Osteoblast (primary cell): ENCODE data around the gene MTCL1. TPM values are rescaled to one million over a fixed set of nuclear protein-coding genes. Genes with fewer than 3 reads are reported as not detected.

Experiments
- DNase-seq: peaks from one replicate; pipeline ENCODE4 v3.0.0; 2011; ENCODE audit warnings: low spot score, mixed read lengths; ENCODE audit not compliant: insufficient read length; ENCODE audit errors: missing footprints
- H2AFZ ChIP-seq: 2 replicates; pipeline ENCODE4 v1.6.0; 2011; ENCODE audit warnings: mild to moderate bottlenecking, low read length
- H3K27ac ChIP-seq: 2 replicates; pipeline ENCODE4 v1.5.1; 2011; ENCODE audit warnings: mild to moderate bottlenecking, low read depth, low read length, moderate library complexity
- H3K27me3 ChIP-seq: 2 replicates; pipeline ENCODE4 v1.6.0; 2012; ENCODE audit warnings: mild to moderate bottlenecking, control low read depth, inconsistent platforms, low read length, moderate library complexity; ENCODE audit not compliant: insufficient read depth
- H3K36me3 ChIP-seq: 2 replicates; pipeline ENCODE4 v1.5.1; 2011; ENCODE audit warnings: mild to moderate bottlenecking, low read length, control low read depth, moderate library complexity; ENCODE audit not compliant: insufficient read depth
- H3K4me1 ChIP-seq: 2 replicates; pipeline ENCODE4 v1.5.1; 2011; ENCODE audit warnings: mild to moderate bottlenecking, low read length, control low read depth, moderate library complexity; ENCODE audit not compliant: insufficient read depth
- H3K4me2 ChIP-seq: 2 replicates; pipeline ENCODE4 v1.6.0; 2011; ENCODE audit warnings: mild to moderate bottlenecking, low read length; ENCODE audit not compliant: insufficient read depth
- H3K4me3 ChIP-seq: fragments of 200-600 bp; sonication (generic); 3 replicates; pipeline ENCODE4 v1.5.1; 2012; ENCODE audit warnings: mild to moderate bottlenecking, low read length, inconsistent platforms; ENCODE audit not compliant: insufficient read depth
- H3K79me2 ChIP-seq: 2 replicates; pipeline ENCODE4 v1.6.0; 2012; ENCODE audit warnings: mild to moderate bottlenecking, low read length, control low read depth, inconsistent platforms; ENCODE audit not compliant: insufficient read depth
- H3K9me3 ChIP-seq: 2 replicates; pipeline ENCODE4 v1.5.1; 2011; ENCODE audit warnings: low read depth, low read length, control low read depth
- H4K20me1 ChIP-seq: 2 replicates; pipeline ENCODE4 v1.6.0; 2012; ENCODE audit warnings: mild to moderate bottlenecking, low read length, control low read depth; ENCODE audit not compliant: insufficient read depth
- CTCF ChIP-seq: IDR thresholded peaks from 2 replicates; pipeline ENCODE4 v1.5.1; 2011; ENCODE audit warnings: mild to moderate bottlenecking, low read depth, low read length, moderate library complexity; ENCODE audit errors: extremely low read depth
- total RNA-seq: library from RNA; depleted of rRNA; stranded (reverse); fragments of >200 nt; gene quantifications from 2 replicates; pipeline ENCODE4 v1.2.3, GENCODE V29; 2012

MTCL1 gene
- total RNA-seq, 1 donor = 38.0 TPM

GRCh38 chr18:8715599-8715998 is 10.2 kb downstream of the MTCL1 start:
- TF ChIP-seq CTCF = no peak
- no peak for DNase-seq
- peaks cover 20% of the 10 kb centered on the region for H4K20me1 ChIP-seq
- no peak overlapping the region for H3K27ac ChIP-seq
- no peaks in the 10 kb centered on the region for H3K4me1 ChIP-seq
- no peak overlapping the region for H3K4me3 ChIP-seq
- H3K27me3 ChIP-seq = no peaks in the 10 kb centered on the region
- H2AFZ ChIP-seq = no peak overlapping the region
- H3K9me3 ChIP-seq = no peaks in the 10 kb centered on the region
- H3K4me2 ChIP-seq = no peak overlapping the region
- peaks cover 30% of the 10 kb centered on the region for H3K36me3 ChIP-seq
- H3K79me2 ChIP-seq = peaks cover 74% of the 10 kb centered on the region

GRCh38 chr18:8717011-8717770 is 11.8 kb downstream of the MTCL1 start:
- Histone ChIP-seq H3K36me3 (peaks cover 46% of the 10 kb centered on the region), H3K9me3 (no peaks in the 10 kb centered on the region), H2AFZ (no peak overlapping the region), H3K27ac (no peak overlapping the region), H4K20me1 (peaks cover 19% of the 10 kb centered on the region), H3K27me3 (no peaks in the 10 kb centered on the region), H3K4me2 (no peak overlapping the region), H3K79me2 (peaks cover 79% of the 10 kb centered on the region), H3K4me3 (no peak overlapping the region), H3K4me1 (peaks cover 8% of the 10 kb centered on the region)
- no peak for TF ChIP-seq CTCF
- DNase-seq = no peak

GRCh38 chr18:8718401-8718913 is 13.1 kb downstream of the MTCL1 start:
- Histone ChIP-seq H3K36me3 (peaks cover 50% of the 10 kb centered on the region), H4K20me1 (peaks cover 13% of the 10 kb centered on the region), H3K4me3 (no peak overlapping the region)

More at GRCh38 chr18:8718401-8718913, 13.1 kb downstream of the MTCL1 start:
- H3K79me2 ChIP-seq = peaks cover 74% of the 10 kb centered on the region
- H3K4me2 ChIP-seq = no peak overlapping the region
- no peaks in the 10 kb centered on the region for H3K27me3 ChIP-seq
- no peak overlapping the region for H3K27ac ChIP-seq
- DNase-seq = no peak
- TF ChIP-seq CTCF = no peak
- no peak overlapping the region for H2AFZ ChIP-seq
- no peaks in the 10 kb centered on the region for H3K9me3 ChIP-seq
- H3K4me1 ChIP-seq = peaks cover 8% of the 10 kb centered on the region
